NOMO-1 (cell line): ENCODE data around the gene NT5C2.
A peak's percentile ranks its signal among the peaks of the same experiment; 100 is the strongest.
"Not testable (repeated sequence)": the region's sequence is repeated elsewhere in the genome, so short reads cannot be mapped to it uniquely, and the experiment has no call there.

Source experiments
- DNase-seq, 2 experiments: peaks; one replicate each; lab custom pipeline; 2025; ENCODE audit not compliant: unreplicated experiment in 2 of 2; lab: John Stamatoyannopoulos, UW

NT5C2 gene

GRCh38 chr10:103067099-103067477 is 126.0 kb downstream of the NT5C2 start:
- not testable (repeated sequence) for DNase-seq

GRCh38 chr10:103066141-103067098 is 126.7 kb downstream of the NT5C2 start:
- no peak for DNase-seq

GRCh38 chr10:103064956-103065355 is 128.1 kb downstream of the NT5C2 start:
- no peak for DNase-seq

GRCh38 chr10:103062854-103063590 is 130.1 kb downstream of the NT5C2 start:
- no peak for DNase-seq

GRCh38 chr10:103060575-103060974 is 132.5 kb downstream of the NT5C2 start:
- DNase-seq, result no peak

- DNase-seq, result no peak
These were observed 135.0 kb downstream of the NT5C2 start for GRCh38 chr10:103058034-103058433.

- no peak for DNase-seq
These were observed 138.0 kb downstream of the NT5C2 start for GRCh38 chr10:103055105-103055504.

DNA sequence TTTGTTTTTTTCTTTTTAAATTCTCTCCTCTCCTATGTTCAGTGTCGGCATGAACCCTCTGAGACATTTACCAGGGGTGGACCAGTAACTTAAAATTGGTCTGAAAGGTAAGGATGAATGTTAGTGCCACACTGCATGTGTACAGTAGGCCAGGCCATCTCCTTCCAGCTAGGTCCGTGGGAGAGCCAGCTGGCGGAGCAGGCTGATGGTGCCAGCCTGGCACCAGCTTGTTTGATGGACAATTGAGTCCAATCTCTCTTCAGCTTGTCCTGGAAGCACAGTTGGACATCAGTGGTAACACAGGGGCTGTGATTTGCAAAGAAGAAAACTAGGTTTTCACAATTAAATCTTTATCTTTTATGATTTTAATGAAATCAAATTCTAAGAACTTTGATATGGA is 138.5 kb downstream of the NT5C2 start:
- DNase-seq, result no peak

- DNase-seq, result no peak
These were observed 139.2 kb downstream of the NT5C2 start for GRCh38 chr10:103053659-103054581.

- peak in 1 of 2 experiments; percentile 24 for DNase-seq
These were observed 143.8 kb downstream of the NT5C2 start for GRCh38 chr10:103049237-103049636.

- DNase-seq, result no peak
These were observed 145.7 kb downstream of the NT5C2 start for GRCh38 chr10:103047381-103047780.

DNA sequence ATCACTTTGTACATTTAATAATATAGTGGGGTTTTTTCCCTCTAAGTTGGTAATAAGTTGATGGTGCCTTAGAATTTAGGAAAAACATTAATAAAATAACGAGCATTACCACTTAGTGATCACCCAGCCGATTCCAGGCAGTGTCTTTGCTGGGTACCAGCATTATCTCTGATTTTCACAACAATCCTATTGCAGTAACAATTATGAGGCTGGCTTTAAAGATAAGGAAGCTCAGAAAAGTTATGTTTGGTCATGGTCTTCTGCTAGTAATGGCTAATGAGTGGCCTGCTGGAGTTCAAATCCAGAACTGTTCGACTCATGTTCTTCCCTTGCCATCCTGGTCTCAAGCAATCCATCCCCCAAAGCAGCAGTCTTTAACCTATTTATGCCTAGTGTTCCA is 147.1 kb downstream of the NT5C2 start:
- no peak for DNase-seq

DNA sequence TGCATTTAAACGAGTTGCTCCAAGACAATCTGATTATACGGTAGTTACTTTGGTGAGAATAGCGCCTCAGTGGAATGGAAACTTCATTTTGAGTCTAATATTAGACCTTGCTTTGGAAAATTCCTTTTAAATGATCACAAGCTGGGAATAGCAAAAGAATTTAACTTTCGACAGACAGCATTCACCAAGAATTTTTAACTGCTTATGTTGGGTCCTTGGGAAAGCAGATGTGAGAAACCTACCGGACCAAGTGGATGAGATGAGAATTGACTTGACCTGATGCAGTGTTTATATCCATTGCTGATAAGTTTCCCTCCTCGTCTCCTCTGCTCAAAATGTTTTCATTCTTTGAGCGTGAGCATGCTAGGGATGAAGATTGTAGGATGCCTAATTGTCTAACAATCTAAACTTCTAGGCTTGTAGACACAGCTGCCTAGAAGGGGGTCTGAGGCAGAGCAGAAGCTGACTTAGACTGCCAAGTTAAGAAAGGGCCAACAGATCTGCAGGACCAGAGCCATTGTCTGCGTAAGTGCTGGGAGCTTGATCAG is 148.1 kb downstream of the NT5C2 start:
- no peak for DNase-seq

GRCh38 chr10:103042908-103043307 is 150.2 kb downstream of the NT5C2 start:
- DNase-seq, result no peak

GRCh38 chr10:103042129-103042528 is 150.9 kb downstream of the NT5C2 start:
- DNase-seq, result no peak

- no peak for DNase-seq
These were observed 151.7 kb downstream of the NT5C2 start for GRCh38 chr10:103041391-103041790.

- DNase-seq, result no peak
These were observed 152.7 kb downstream of the NT5C2 start for GRCh38 chr10:103040418-103040817.

GRCh38 chr10:103038570-103038969 is 154.5 kb downstream of the NT5C2 start:
- no peak for DNase-seq
